Inflammatory macrophage treated with lipopolysaccharide for 4 hours (primary cell): ENCODE measurements around the gene MOB3C.

Experiments used
- DNase-seq: peaks from one replicate; pipeline ENCODE4 v3.0.0-alpha.2; 2020

Gene MOB3C

DNA sequence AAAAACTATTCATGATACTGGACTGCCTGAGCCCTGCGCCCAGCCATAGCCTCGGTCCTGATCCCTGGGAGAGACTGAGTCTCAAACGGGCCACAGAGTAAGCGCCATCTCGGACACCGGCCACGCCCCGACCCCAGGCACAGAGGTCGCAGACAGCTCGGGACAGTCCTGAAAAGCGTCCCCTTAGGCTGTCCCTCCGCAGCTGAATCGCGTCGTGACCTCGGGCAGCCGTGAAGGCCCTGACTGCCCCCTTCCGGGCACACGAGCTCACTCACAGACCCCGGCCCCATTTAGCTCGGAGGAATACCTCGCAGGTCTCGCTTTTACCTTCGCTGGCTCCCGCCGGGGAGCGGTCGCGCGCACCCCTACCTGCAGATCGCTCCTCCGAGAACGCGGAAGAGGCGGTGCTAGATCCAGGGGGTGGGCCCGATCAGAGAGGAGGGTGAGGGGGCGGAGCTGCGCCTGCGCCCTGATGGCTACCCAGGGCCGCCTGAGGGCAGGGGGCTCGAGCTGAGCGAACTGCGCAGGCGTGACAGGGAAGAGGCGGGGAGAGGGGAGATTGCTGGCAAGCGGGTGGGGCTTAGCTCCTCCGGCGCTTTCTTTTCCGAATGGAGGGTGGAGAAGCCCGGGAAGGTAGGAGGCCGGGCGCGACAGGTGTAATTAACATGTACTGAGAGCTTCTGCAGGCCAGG, 12.6 kb downstream of the MOB3C start, which contains the start of gene MKNK1:
MKNK1 (minus strand) TSS at position 411 of the 692 bp plus-strand sequence. CDS start 20,941 bp downstream, outside the sequence.
- DNase-seq, result peak; percentile 91

GRCh38 chr1:46603481-46603857, 13.1 kb downstream of the MOB3C start:
- no peak for DNase-seq

GRCh38 chr1:46601257-46602007, 15.2 kb downstream of the MOB3C start:
- DNase-seq, result no peak

GRCh38 chr1:46599059-46599970, 17.3 kb downstream of the MOB3C start:
- DNase-seq, result no peak

GRCh38 chr1:46596846-46597245, 19.8 kb downstream of the MOB3C start:
- no peak for DNase-seq

DNA sequence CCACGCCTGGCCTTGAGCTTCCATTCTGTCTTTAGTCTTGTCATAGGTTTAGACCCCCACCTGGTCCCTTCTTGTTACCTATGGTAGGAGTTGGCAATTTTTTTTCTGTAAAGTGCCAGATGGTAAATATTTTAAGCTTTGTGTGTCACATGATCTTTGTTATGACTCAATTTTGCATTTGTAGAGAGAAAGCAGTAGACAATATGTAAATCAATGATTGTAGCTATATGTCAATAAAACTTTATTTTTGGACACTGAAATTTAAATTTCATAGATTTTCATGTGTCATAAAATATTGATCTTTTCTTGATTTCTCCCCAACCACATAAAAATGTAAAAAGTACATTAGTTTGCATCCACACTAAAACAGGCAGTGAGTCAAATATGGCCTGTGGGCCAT, 20.6 kb downstream of the MOB3C start:
- DNase-seq, result no peak

- DNase-seq, result peak; percentile 95
Measured at GRCh38 chr1:46595127-46595526, 21.5 kb downstream of the MOB3C start.

- DNase-seq, result peak; percentile 95
Measured at GRCh38 chr1:46594063-46594462, 22.5 kb downstream of the MOB3C start.

- DNase-seq, result peak; percentile 45
Measured at GRCh38 chr1:46592823-46593222, 23.8 kb downstream of the MOB3C start.

- no peak for DNase-seq
Measured at GRCh38 chr1:46589529-46589928, 27.1 kb downstream of the MOB3C start.

DNA sequence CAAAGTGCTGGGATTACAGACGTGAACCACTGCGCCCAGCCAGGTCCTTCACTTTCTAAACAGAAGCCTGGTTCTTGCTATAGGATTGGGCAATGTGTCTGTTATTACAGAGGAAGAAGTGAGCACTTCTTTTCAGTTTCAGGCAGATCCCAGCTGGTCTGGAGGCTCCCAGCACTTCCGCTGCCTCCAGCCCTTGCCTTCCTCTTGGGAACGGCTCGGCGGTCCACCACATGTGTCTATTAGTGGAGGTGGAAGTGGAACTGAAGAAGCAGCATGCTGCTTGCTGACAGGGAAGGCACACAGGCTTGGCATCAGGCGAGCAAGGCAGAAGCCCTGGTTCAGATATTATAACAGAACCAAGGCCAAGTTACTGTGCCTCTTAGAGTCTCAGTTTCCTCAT, 29.5 kb downstream of the MOB3C start:
- peak; percentile 93 for DNase-seq

DNA sequence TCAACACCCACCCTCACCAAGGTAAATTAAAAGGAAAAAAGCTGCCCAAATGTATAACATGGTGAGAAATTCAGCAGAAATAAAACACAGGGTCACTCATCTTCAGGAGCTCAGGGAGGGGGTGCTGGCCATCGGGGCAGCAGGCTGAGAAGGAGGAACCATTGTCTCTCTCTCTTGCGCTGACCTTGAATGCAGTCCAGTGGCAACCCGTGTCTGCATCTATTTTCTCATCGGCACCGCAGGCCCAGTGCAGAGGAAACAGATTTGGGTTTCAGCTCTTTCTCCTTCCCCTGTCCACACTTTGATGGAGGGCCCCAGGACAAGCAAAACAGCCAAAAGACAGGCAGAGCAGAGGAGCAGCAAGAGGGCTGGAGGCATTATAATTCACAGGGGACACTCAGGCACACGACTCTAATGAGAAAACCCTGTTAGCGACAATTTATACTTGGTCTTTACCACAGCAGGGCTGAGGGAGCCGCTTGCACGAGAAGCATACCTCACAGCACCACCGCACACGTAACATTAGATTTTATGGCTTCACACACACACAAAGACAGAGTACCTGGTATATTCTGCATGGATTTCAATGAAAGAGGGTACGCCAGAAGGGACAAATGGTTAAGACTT, 31.2 kb downstream of the MOB3C start:
- DNase-seq, result no peak

DNA sequence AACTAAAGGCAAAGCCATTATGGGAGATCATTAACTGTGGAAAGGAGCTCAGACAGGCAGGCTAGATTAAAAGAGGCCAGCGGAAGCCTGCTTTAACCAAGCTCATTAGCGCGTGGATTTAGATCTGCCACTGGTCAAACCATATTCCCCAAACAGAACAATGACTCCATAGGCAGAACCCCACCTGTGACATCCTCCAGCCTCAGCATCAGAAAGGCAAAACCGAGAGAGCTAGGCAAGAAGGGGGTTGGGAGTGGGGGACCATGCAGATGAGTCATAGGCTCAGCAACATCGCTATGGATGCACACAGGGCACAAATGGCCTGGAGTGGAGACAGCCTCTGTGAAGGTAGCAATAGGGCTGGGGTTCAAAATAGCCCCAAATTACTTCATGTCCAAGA, 33.1 kb downstream of the MOB3C start:
- no peak for DNase-seq

GRCh38 chr1:46582972-46583371, 33.6 kb downstream of the MOB3C start:
- DNase-seq, result no peak

DNA sequence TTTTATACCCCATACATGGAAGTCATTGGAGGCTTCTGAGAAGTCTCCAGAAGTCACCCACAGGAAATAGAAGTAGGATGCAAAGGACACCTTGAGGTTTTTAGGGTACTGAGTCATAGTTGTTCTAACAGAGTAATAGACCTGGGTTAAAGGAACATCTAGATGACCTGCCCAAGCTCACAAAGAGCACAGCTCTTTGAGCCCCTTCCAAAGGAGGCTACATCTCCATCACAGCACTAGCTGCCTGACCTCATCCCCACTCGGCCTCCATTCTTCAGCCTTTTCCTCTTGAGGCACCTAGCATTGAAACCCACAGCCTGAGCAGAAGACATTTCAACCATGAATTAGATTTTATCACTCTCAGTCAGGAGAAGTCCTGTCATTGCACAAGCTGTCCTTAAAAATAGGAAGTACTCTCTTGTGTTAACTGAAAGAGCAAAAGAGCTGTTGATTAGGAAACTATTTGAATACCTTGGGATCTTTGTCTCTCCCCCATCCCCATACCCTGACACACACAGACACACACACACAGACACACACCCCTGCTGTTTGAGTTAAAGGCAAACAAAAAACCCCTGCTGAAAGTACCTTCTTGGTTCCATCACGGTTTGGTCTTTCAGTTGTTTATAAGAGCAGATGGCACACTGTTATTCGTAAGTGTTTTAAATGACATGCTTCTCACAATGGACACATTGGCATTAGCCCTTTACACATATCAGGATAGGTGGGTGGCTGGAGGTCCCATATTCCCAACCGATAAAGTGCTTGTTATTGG, 34.7 kb downstream of the MOB3C start:
- DNase-seq, result peak; percentile 86

DNA sequence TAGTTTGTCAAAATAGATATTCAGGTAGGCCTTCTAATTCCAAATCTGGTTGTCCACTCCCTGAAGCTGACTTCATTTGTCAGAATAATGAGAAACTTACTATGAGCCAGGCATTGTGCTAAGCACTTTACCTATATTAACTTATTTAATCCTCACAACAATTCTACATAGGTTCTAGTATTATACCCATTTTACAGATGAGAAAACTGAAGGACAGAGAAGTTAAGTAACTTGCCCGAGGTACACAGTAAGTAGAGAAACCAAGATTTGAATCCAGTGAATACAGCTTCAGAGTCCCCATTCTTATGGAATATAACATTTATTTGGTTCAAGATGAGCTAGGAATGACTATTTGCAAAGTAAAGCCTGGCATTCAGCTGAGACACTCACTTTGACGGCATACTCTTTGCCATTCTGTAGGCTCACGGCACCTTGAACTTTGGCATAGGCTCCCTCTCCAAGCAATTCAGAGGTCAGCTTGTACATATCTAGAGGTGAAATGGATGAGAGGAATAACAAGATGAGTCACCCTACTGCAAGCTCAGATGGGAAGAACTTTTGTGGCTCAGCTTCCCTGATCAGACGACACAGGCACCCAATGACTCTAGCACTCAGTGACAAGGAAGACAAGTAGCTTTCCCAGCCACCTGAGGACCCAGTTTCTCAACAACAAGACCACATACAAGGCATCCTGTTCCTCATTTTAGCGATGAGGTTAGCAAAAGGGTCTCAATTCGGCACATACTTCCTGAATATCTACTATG, 36.3 kb downstream of the MOB3C start:
- peak; percentile 58 for DNase-seq

DNA sequence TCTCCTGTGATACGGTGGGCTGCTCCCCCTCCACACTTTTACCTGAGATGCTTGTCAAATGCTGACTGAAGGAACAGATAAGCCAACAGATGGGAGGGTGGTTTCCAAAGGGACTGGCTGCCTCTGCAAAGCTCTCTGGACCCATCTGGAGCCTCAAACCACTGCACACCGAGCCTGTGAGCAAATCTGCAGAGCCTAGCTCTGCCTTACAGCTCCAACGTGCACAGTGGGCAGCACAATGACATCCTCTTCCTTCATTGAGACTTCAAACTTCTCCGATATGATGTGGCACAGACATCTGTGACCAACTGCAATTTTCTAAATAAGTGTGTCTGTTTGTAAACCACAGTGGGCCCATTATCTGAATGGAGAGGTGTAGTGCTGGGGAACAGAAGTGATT, 38.9 kb downstream of the MOB3C start:
- no peak for DNase-seq

DNA sequence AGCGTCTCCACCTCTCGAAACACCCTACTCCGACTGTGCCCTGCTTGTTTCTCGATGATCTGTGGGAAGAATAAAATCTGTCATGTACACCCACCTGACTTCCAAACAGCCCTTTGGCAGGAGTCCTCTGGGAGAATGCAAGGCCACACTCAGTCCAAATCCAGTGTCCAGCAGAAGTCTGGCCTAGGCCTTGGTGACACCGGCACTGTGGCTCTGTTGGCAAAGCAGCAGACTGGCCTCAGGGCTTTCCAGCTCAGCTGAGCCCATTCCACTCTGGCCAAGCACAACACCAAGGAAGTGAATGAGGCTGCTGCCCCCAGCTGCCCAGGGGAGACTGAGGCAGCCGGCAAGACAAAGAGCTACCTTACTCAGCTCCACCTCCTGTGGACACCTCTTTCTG, 40.0 kb downstream of the MOB3C start:
- no peak for DNase-seq

DNA sequence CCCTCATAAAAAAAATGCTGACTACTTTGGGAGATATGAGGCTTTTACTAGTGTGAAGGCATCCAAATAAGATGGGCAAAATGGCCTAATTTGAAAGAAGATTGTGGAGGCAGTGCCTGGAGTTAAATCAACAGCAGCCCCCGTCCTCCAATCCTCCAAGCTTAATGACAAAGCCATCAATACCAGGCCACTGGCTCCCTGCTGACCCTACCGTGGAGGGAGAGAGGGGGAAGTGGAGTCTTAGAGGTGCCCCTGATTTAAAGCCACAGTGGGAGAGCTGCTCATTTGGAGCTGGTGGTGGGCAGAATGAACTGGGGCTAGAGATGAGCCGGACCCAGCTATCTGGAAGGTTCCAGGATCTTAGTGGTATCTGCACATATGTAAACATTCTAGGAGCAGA, 40.8 kb downstream of the MOB3C start:
- no peak for DNase-seq

- DNase-seq, result no peak
Measured at GRCh38 chr1:46575300-46575699, 41.3 kb downstream of the MOB3C start.

- DNase-seq, result no peak
Measured at GRCh38 chr1:46571691-46572225, 44.9 kb downstream of the MOB3C start.
